GM19438 (cell line): Measurements from ENCODE around the gene IL36A.

Experiments used
- ATAC-seq: cut with Tn5 transposase; IDR thresholded peaks from one replicate; pipeline ENCODE4 v1.9.1; 2021; ENCODE audit warnings: low read depth; ENCODE audit not compliant: unreplicated experiment

IL36A gene

DNA sequence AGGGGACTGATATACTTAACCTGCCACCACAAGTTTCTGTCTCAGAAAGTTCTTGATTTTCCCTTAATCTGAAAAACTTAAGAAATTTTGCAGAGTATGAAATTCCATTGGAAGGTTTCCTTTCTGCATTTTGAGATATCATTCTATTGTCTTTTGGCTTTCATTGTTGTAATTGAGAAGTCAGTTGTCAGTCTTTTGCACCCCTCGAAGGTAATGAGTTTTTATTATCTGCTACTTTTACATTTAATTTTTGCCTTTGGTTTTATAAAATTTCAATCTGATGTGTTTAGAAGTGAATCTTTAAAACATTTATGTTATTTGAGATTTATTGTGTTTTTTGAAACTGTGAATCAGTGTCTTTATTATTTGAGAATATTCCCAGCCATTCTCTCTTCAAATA, 4.8 kb upstream of the IL36A start:
- no peak for ATAC-seq

DNA sequence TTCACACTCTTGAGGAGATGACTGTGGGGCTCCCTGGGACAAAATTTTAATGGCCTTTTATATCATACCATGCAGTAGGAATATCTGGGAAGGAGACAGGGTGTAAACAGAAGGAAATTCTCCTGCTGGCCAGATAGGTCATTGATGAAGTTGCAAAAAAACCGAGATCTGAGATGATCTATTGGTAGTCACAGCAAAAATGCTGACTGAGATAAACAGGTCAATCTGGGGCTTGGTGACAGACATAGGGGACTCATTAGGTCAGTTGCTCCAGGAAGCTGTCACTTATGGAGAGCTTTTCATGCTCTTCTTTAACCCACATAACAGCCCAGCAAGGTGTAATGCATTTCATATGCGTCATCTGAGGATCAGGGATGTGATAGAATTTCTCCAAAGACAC, 2.6 kb upstream of the IL36A start:
- no peak for ATAC-seq

DNA sequence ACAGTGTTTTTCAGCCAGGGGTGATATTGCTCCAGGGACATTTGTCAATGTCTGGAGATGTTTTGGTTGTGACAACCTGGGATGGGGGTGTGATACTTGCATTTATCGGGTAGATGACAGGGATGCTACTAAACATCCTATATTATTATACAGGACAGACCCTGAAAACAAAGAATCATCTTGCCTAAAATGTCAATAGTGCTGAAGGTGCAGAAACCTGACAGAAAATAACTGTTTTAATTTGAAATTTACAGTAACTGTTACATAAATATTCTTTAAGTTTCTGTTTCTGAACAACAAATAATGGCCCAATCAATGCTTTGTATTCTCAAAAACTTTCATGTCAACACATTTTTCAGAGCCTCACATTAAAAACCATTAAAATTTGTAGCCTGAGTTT, 2.0 kb downstream of the IL36A start:
- no peak for ATAC-seq

DNA sequence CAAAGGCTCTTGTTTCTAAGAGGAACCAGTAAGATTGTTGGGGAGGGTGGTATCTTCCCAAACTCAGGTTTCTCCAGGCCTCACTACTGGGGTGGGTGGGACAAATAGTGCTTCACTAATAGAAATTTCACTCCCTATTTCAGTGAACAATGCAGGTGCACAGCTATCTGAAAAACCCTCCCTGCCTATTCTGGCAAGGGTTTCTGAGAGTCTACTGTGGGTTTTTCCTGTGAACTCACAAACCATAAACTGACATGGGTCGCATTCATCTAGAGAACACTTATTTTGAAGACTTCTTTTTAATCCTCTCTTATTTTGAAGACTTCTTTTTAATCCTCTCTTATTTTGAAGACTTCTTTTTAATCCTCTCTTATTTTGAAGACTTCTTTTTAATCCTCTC, 4.4 kb downstream of the IL36A start:
- no peak for ATAC-seq

DNA sequence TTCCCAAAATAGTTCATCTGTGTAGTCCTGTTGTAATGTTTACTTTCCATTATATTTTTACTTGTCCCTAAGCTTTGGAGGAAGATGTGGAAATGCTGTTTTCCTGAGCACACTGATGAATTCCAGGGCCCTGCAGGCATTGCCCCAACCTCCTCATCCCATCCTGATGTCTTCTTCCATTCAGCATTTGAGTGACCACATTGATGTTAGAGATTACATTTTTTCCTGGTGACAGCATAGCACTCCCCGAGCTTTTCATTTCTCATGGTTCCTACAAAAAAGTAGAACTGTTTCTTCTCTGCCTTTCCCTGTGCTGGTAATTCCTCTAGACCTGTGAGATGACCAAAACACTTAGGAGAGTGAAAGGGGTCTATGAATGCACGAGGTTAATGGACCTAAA, 4.8 kb downstream of the IL36A start:
- no peak for ATAC-seq

DNA sequence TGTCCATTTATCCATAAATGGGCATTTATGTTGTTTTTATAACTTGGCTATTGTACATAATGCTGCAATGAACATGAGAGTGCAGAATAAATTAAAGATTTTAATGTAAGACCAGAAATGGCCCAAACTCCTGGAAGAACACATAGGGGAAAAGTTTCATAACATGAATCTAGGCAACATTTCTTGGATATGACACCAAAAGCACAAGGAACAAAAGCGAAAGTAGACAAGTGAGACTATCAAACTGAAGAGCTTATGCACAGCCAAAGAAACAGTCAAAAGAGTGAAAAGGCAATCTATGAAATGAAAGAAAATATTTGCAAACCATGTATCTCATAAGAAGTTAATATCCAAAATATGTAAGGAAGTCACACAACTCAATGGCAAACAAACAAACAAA, 5.8 kb downstream of the IL36A start:
- ATAC-seq, result no peak

DNA sequence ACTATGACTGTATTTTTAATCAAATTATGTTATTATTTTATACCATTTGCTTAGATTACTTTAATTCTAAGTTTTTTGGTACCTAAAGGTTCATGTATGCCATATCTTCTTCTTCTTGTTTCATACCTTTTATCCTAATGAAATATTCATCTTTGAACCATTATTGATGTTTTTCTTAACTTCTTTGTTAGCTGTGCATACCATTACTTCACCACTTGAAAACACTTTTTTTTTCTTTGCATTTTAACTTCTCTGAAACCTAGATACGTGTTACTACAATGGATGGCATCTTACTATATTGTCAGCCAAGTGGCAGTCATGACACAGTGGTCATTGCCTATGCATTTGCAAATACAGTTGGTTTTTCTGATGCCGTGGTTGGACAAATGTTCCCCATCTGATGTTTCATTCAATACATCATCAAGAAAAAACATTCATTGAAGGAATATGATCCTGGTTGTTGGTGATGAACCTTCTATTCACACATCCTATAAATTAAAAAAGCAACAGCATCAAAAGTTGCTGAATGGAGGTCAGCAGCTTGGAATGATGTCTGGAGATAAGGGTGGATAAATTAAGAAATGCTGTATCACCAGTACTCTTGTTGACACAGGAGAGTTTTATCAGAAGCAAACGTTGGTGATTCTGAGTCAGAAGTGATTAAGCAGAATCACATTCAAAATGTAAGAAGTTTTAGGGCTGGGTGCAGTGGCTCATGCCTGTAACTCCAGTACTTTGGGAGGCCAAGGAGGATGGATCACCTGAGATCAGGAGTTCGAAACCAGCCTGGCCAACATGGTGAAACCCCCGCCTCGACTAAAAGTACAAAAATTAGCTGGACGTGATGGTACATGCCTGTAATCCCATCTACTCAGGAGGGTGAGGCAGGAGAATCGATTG, 7.4 kb downstream of the IL36A start:
- no peak for ATAC-seq

DNA sequence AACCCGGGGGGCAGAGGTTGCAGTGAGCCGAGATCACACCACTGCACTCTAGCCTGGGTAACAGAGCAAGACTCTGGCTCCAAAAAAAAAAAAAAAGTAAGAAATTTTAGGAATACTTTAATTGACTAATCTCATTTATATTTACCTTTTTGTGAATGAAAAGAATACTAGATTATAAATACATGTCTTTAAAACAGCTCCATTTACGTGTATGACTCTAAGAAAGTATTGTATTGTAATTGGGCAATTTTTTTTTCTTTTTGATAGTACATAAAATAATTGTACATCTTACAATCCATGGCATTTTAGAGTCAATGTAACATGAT, 8.0 kb downstream of the IL36A start:
- no peak for ATAC-seq

DNA sequence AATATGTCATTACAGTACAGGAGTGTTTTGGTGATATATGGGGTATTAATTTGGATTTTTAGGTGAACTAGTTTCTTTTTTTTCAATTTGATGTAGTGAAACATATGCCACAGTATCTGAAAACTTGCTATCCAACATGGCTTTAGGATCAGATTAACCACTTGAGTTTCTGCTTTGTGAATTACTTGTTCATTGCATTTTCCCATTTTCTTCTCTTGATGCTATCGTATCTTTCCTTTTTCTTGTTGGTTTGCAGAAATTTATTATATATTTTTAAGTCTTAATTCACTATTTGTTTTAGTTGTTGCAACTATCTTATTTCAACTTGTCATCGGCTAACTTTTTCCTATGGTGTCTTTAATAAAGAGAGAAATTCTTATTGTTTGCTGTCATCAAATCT, 8.8 kb downstream of the IL36A start:
- no peak for ATAC-seq

DNA sequence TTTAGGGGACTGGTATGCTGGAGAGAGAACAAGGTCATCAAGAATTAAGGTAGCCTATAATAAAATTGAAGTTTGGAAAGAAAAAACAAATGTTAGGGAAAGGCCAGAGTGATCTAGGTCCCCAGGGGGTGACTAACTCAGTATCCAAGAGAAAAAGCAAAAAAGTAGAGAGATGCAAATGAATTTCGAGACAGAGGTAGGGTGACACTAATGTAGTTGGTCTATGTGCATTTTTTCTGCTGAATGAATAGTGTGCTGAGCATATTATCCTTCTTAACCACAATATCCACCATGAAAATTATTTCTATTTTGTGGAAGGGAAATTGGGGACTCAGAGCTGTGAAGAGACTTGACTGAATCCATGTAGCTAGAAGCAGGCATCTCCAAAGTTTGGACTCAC, 9.8 kb downstream of the IL36A start:
- no peak for ATAC-seq

DNA sequence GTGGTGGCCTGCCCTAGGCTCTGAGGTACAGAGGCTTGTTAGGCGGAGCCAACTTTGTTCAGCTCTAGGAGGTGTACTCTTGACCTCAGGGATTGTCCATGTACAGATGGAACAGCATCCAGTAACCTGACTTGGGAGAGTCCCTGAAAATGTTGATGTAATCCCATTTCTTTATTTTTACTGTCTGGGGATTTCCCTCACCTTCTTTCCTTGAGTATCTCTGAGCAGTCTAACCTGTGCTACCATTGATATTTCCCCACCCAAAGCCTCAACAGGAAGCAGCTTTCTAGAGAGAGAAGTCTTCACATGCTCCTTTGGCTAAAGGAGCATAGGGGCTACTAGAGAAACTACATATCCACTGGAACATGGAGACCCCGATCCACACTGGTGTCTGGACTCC, 10.4 kb downstream of the IL36A start:
- no peak for ATAC-seq

DNA sequence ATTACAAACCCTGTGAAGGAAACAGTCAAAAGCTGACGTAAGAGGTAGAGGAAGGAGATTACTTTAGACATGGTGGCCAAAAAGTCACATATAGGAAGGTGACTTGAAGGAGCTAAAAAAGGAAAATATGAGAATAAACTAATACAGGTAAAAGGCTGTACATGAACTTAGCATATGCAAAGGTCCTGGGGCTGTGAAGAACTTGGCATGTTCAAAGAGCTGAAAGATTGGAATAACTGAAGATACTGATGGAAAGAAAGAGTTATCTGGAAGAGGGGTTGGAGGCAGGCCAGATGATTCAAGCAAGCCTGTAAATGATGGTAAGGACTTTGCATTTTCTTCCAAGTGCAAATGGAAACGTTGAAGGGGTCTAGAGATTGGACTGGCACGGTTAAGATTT, 13.2 kb downstream of the IL36A start:
- ATAC-seq, result no peak

DNA sequence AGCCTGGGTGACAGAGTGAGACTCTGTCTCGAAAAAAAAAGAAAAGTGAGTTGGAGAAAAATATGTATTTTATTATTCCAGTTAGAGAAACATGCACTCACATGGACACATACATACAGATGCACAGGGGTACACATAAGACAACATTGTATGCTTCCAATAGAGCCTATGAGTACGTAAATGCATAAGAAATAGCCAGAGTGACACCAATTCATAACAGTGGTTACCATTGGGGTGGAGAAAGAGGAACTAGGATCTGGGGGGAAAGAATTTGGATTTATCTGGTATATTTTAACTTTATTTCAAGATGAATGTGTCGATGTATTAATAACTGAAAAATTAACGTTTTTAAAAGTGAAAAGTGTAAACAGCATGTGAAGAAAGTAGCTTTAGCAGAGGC, 16.1 kb downstream of the IL36A start:
- no peak for ATAC-seq

DNA sequence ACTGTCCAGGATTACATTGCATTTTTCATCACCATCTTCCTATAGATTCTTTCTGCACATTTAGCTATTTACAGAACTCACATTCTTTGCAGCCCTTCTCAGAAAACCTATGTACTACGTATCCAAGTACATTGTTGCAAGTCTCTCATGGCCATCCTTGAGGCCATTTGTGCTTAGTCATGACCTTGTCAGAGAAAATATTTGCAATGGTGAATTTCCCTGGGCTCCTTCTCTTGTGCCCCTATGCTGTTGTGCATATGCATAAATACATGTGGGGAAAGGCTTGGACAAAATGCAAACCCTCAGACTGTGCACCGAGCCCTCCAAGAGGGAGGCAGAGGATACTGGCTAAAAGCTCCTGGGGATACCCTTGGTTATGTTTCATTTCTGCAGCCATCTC, 19.5 kb downstream of the IL36A start:
- ATAC-seq, result no peak

DNA sequence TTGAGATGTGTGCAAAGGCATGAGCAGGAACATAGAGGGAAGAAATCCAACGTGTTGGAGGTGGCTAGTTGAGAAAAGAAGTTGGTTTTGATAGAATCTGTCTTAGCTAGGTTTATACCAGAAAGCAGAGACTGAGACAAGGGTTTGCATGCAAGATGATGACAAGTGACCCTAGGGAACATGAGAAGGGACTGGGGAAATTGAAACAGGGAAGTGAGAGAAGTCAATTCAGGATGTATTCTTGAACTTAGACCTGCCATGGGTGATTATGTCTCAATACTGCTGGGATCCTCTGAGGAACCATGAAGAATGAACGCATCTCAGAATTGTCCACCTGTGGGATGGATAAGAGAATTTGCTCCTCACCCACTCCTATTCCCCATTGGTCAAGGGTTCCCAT, 20.5 kb downstream of the IL36A start:
- no peak for ATAC-seq

DNA sequence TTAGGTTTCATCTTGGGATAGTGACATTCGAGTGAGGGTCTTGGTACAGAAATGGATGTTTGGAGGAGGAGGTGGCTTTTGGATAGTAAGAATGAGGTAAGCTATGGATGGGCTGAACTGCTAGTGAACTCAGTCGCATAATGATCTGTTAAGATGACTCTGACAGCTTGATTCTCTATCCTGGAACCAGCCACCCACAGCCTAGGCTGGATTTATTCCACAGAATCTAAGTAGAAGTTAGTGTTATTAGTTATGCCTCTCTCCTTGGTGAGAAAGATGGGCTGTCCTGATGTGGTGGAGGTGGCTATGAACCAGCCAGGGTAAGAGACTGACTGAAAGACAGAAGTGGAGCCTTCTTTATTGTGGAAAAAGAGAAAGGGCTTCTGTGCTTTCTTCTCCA, 22.4 kb downstream of the IL36A start:
- ATAC-seq, result no peak

DNA sequence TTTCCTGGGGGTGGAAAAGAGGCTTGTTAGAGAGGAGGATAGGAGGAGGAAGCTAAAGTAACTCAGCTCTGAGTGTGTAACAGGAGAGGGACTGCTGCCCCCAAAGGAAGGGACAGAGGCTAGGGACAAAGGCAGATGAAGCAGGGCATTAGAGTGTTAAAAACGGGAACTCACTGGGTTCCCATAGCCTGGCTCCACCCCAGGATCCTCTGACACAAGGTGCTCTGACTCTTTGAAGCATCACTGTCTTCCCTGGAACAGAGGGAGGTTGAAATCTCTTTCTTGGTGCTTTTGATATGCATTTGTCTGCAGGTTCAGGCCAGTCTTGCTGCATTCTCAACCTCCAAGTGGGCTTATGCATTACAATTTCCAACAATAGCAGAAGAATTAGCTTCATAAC, 22.9 kb downstream of the IL36A start:
- no peak for ATAC-seq

DNA sequence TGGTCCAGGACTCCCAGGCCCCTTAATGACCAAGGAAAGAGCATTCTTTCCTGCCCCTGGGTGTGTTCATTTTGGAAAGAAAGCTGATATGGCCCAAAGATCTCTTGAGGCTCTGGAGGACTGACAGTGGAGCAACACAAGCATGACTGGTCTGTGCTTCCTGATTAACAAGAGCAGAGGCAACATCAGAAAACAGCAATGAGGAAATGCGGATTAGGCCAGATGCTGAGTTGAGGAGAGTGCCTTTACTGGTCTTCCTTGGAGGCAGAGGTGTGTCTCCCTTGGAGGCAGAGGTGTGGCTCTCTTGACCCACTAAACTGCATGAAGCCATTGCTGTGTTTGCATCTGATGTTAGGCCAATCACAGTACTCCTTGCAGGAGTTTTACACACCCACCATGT, 27.5 kb downstream of the IL36A start:
- no peak for ATAC-seq

DNA sequence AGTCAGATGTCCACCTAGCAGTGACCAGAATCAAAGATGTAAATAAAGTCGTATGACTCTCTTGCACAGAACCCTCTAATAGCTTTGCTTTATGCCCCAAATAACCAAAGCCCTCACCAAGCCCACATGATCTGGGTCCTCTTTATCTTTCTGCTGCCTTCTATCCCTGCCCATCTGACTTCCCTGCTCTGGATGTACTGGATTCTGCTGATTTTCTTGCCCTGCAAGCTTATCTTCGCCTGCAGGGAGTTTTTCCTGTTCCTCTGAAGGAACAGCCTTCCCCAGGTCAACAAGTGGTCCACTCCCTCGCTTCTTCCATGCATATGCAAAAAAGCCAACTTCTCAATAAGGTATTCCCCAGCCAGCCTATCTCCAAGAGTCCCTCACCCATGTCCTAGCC, 28.8 kb downstream of the IL36A start:
- no peak for ATAC-seq

DNA sequence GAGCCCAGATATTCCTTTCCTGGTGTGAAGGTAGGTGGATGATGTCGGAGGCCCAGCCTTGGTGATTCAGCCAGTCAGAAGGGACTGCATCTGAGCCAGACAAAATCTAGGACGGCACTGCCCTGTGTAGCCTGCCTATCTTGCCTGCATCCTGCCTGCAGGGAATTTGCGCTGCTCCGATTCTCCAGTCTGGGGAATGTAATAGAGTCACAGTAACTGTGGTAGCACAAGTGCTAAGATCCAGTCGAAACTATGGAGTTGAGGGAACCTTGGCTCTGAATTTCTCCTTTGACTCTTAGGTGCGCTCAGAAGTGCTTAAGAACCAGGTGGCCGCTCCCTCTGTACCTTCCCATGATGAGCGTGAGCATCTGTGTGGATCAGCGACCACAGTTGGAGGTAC, 31.5 kb downstream of the IL36A start:
- ATAC-seq, result no peak

DNA sequence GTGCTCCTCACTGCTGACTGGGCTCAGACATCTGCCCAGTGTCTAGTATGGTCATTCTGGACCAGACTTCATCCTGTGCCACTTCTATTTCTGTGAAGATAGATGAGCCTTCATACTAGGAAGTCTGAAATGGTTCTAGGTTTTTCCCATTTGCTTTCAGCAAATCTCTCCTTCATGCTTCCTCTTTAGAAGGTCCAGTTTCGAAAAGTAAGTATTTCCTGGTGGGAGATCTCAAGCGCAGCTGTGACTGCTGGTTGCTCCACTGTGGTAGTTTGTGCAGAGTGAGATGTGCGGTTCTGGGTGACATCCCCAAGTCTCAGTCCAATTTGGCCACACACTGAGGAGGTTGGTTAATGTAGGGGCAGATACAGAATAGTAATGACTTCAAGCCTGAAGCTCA, 33.0 kb downstream of the IL36A start:
- no peak for ATAC-seq

DNA sequence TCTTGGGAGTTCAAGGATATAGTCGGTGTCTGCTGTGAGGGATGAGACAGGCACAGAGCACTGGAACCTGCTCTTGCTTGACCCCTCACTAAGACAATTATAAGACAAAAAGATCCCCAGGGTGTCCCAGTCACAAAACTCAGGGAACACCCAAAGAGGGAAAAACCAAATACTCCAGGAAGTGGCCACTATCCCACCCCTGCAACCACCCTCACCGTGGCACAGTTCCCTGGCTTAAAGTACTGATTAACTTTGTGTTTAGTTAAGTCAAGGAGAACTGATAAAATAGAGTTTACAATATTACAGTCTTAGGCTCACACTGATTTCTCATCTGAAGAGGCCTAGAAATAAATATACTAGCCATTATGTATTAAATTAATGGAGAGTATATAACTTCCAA, 33.9 kb downstream of the IL36A start:
- no peak for ATAC-seq

DNA sequence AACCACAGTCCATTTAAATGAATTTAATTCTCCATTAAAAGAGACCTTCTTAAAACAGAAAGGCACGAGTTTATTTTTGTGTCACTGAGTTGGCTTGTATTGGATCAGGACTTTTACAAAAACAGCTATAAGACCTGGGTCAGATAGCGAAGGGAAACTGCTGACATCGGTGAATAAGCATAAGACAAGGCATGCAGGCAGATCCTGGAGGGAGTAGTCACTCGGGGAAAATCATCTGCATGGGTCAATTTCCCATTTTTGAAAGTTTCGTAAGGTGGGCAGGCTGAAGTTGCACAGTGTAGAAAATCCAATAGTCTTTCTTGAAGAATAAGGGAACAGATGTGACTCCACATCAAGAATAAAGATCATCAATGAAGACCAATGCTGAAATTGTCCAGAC, 34.5 kb downstream of the IL36A start:
- ATAC-seq, result no peak
